ENCODE measurements around the gene TAPBPL. TPM values are rescaled to one million over a fixed set of nuclear protein-coding genes. Genes with fewer than 3 reads are reported as not detected.

TAPBPL gene
- total RNA-seq, 1 experiment from 2014 or later = 2.2 TPM

- Histone ChIP-seq H3K27me3 (no peaks in the 10 kb centered on the region), H3K4me3 (peak overlapping the region; percentile 12; the same call in 1 of the 2 replicates), H3K9me3 (no peaks in the 10 kb centered on the region), H3K36me3 (no peaks in the 10 kb centered on the region)
- peak; percentile 94 for DNase-seq
These were observed 21.5 kb upstream of the TAPBPL start for GRCh38 chr12:6430124-6430989.

- no peaks in the 10 kb centered on the region for H3K9me3 ChIP-seq
- H3K36me3 ChIP-seq = no peaks in the 10 kb centered on the region
- no peaks in the 10 kb centered on the region for H3K27me3 ChIP-seq
- DNase-seq = no peak
- H3K4me3 ChIP-seq = no peak overlapping the region
These were observed 18.9 kb upstream of the TAPBPL start for GRCh38 chr12:6432991-6433390.

- H3K36me3 ChIP-seq = no peaks in the 10 kb centered on the region
- DNase-seq = no peak
- H3K4me3 ChIP-seq = no peak overlapping the region
These were observed 17.4 kb upstream of the TAPBPL start for GRCh38 chr12:6434205-6435140.

GRCh38 chr12:6435961-6436715 is 15.7 kb upstream of the TAPBPL start:
- DNase-seq = no peak
- H3K4me3 ChIP-seq = no peak overlapping the region
- no peaks in the 10 kb centered on the region for H3K9me3 ChIP-seq
- no peaks in the 10 kb centered on the region for H3K27me3 ChIP-seq
- no peaks in the 10 kb centered on the region for H3K36me3 ChIP-seq

More at GRCh38 chr12:6434205-6435140, 17.4 kb upstream of the TAPBPL start:
- no peaks in the 10 kb centered on the region for H3K27me3 ChIP-seq
- no peaks in the 10 kb centered on the region for H3K9me3 ChIP-seq

- Histone ChIP-seq H3K4me3 (no peak overlapping the region), H3K36me3 (no peaks in the 10 kb centered on the region), H3K27me3 (no peaks in the 10 kb centered on the region), H3K9me3 (no peaks in the 10 kb centered on the region)
- DNase-seq = no peak
These were observed 14.3 kb upstream of the TAPBPL start for GRCh38 chr12:6437586-6437985.

- Histone ChIP-seq H3K4me3 (no peak overlapping the region), H3K27me3 (no peaks in the 10 kb centered on the region), H3K36me3 (no peaks in the 10 kb centered on the region), H3K9me3 (no peaks in the 10 kb centered on the region)
- no peak for DNase-seq
These were observed 13.5 kb upstream of the TAPBPL start for GRCh38 chr12:6438345-6438744.

GRCh38 chr12:6440391-6440790 is 11.5 kb upstream of the TAPBPL start:
- Histone ChIP-seq H3K9me3 (no peaks in the 10 kb centered on the region), H3K4me3 (no peak overlapping the region), H3K36me3 (no peaks in the 10 kb centered on the region), H3K27me3 (no peaks in the 10 kb centered on the region)
- no peak for DNase-seq

- no peaks in the 10 kb centered on the region for H3K36me3 ChIP-seq
- H3K4me3 ChIP-seq = no peak overlapping the region
- no peaks in the 10 kb centered on the region for H3K27me3 ChIP-seq
- no peaks in the 10 kb centered on the region for H3K9me3 ChIP-seq
- no peak for DNase-seq
These were observed 9.0 kb upstream of the TAPBPL start for GRCh38 chr12:6442836-6443235.

GRCh38 chr12:6443361-6443983 is 8.4 kb upstream of the TAPBPL start:
- H3K27me3 ChIP-seq = no peaks in the 10 kb centered on the region
- H3K9me3 ChIP-seq = no peaks in the 10 kb centered on the region
- H3K4me3 ChIP-seq = no peak overlapping the region
- no peak for DNase-seq
- no peaks in the 10 kb centered on the region for H3K36me3 ChIP-seq

GRCh38 chr12:6444031-6444430 is 7.8 kb upstream of the TAPBPL start:
- no peak overlapping the region for H3K4me3 ChIP-seq
- no peaks in the 10 kb centered on the region for H3K27me3 ChIP-seq
- no peaks in the 10 kb centered on the region for H3K36me3 ChIP-seq
- no peak for DNase-seq
- no peaks in the 10 kb centered on the region for H3K9me3 ChIP-seq

GRCh38 chr12:6444704-6445688 is 6.8 kb upstream of the TAPBPL start, which contains the start of gene CD27:
TSS of gene CD27 (plus strand) at chr12:6444955. CDS start at chr12:6445096, 141 bp downstream.
- Histone ChIP-seq H3K27me3 (no peaks in the 10 kb centered on the region), H3K9me3 (no peaks in the 10 kb centered on the region), H3K4me3 (no peak within 1 kb of the TSS), H3K36me3 (no peaks in the 10 kb centered on the region)
- DNase-seq = no peak

- H3K27me3 ChIP-seq = no peaks in the 10 kb centered on the region
- H3K36me3 ChIP-seq = no peaks in the 10 kb centered on the region; the same call in 1 of the 2 replicates
- H3K9me3 ChIP-seq = no peaks in the 10 kb centered on the region
- H3K4me3 ChIP-seq = no peak overlapping the region
- no peak for DNase-seq
These were observed 1.6 kb upstream of the TAPBPL start for GRCh38 chr12:6450091-6450868.

GRCh38 chr12:6450869-6451347 is 934 bp upstream of the TAPBPL start:
- no peaks in the 10 kb centered on the region; the same call in 1 of the 2 replicates for H3K36me3 ChIP-seq
- H3K27me3 ChIP-seq = no peaks in the 10 kb centered on the region
- peak; percentile 24 for DNase-seq
- no peaks in the 10 kb centered on the region for H3K9me3 ChIP-seq
- H3K4me3 ChIP-seq = peak overlapping the region; percentile 60

- Histone ChIP-seq H3K27me3 (no peaks in the 10 kb centered on the region), H3K36me3 (no peaks in the 10 kb centered on the region; the same call in 1 of the 2 replicates), H3K9me3 (no peaks in the 10 kb centered on the region), H3K4me3 (peak overlapping the region; percentile 60)
- peak; percentile 44 for DNase-seq
These were observed 552 bp downstream of the TAPBPL start for GRCh38 chr12:6452245-6452943.
